ENCODE results near the gene RTKN2. TPM values are rescaled to one million over a fixed set of nuclear protein-coding genes. Genes with fewer than 3 reads are reported as not detected.

RTKN2 gene
- total and polyA plus RNA-seq, 4 donors = 0.05 to 0.93 (median 0.17) TPM; not detected in 1

DNA sequence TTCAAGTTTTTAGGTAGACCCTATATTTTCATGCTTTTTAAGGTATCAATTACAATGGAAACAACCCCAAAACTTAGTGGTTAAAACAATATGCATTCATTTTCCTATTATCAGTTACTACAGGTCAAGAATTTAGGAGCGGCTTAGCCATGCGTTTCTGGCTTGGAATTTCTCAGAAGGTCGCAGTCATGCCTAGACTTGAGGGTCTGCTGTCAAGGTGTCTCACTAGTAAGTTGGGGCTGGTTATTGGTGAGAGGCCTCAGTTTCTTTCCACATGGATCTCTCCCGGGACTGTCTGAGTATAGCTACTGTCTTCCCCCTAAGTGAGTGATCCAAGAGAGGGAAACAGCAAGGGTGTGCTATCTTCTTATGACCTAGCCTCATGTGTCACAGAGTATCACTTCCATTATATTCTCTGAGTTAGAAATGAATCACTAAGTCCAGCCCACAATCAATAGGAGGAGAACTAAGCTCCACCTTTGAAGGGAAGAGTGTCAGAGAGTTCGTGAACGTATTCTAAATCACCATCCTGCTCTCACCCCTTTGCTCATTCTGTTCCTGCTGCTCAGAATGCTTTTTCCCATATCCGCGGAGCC lies 80.5 kb downstream of the RTKN2 start:
- no peaks in the 10 kb centered on the region for H3K9me3 ChIP-seq (ENCODE audit: control insufficient read depth in 4 of 4, low read length in 3 of 4)
- H3K36me3 ChIP-seq (ENCODE audit: control insufficient read depth in 4 of 4, insufficient read depth in 3 of 4, low read depth in 1 of 4, low read length in 3 of 4) = no peaks in the 10 kb centered on the region
- no peak for DNase-seq (ENCODE audit: low spot score)
- TF ChIP-seq JUND (IDR thresholded peaks at IDR 0.05) (no peak), HNF4G (IDR thresholded peaks at IDR 0.05) (no peak), FOXA1 (IDR thresholded peaks at IDR 0.05) (no peak), NR2F2 (IDR thresholded peaks at IDR 0.05) (no peak), RAD21 (IDR thresholded peaks at IDR 0.05) (no peak), FOXA2 (IDR thresholded peaks at IDR 0.05) (no peak), TAF1 (conservative IDR thresholded peaks at IDR 0.05) (no peak), HNF4A (conservative IDR thresholded peaks at IDR 0.05) (no peak)
- TF ChIP-seq, protein P1, sequence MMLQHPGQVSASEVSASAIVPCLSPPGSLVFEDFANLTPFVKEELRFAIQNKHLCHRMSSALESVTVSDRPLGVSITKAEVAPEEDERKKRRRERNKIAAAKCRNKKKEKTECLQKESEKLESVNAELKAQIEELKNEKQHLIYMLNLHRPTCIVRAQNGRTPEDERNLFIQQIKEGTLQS (IDR thresholded peaks at IDR 0.05) = no peak
- TF ChIP-seq, protein P2, sequence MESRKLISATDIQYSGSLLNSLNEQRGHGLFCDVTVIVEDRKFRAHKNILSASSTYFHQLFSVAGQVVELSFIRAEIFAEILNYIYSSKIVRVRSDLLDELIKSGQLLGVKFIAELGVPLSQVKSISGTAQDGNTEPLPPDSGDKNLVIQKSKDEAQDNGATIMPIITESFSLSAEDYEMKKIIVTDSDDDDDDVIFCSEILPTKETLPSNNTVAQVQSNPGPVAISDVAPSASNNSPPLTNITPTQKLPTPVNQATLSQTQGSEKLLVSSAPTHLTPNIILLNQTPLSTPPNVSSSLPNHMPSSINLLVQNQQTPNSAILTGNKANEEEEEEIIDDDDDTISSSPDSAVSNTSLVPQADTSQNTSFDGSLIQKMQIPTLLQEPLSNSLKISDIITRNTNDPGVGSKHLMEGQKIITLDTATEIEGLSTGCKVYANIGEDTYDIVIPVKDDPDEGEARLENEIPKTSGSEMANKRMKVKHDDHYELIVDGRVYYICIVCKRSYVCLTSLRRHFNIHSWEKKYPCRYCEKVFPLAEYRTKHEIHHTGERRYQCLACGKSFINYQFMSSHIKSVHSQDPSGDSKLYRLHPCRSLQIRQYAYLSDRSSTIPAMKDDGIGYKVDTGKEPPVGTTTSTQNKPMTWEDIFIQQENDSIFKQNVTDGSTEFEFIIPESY (IDR thresholded peaks at IDR 0.05) = no peak
- TF ChIP-seq, protein P3, sequence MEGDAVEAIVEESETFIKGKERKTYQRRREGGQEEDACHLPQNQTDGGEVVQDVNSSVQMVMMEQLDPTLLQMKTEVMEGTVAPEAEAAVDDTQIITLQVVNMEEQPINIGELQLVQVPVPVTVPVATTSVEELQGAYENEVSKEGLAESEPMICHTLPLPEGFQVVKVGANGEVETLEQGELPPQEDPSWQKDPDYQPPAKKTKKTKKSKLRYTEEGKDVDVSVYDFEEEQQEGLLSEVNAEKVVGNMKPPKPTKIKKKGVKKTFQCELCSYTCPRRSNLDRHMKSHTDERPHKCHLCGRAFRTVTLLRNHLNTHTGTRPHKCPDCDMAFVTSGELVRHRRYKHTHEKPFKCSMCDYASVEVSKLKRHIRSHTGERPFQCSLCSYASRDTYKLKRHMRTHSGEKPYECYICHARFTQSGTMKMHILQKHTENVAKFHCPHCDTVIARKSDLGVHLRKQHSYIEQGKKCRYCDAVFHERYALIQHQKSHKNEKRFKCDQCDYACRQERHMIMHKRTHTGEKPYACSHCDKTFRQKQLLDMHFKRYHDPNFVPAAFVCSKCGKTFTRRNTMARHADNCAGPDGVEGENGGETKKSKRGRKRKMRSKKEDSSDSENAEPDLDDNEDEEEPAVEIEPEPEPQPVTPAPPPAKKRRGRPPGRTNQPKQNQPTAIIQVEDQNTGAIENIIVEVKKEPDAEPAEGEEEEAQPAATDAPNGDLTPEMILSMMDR (IDR thresholded peaks at IDR 0.05; ENCODE audit: low read depth, low read length, missing input control) = no peak
- TF ChIP-seq, protein P4, sequence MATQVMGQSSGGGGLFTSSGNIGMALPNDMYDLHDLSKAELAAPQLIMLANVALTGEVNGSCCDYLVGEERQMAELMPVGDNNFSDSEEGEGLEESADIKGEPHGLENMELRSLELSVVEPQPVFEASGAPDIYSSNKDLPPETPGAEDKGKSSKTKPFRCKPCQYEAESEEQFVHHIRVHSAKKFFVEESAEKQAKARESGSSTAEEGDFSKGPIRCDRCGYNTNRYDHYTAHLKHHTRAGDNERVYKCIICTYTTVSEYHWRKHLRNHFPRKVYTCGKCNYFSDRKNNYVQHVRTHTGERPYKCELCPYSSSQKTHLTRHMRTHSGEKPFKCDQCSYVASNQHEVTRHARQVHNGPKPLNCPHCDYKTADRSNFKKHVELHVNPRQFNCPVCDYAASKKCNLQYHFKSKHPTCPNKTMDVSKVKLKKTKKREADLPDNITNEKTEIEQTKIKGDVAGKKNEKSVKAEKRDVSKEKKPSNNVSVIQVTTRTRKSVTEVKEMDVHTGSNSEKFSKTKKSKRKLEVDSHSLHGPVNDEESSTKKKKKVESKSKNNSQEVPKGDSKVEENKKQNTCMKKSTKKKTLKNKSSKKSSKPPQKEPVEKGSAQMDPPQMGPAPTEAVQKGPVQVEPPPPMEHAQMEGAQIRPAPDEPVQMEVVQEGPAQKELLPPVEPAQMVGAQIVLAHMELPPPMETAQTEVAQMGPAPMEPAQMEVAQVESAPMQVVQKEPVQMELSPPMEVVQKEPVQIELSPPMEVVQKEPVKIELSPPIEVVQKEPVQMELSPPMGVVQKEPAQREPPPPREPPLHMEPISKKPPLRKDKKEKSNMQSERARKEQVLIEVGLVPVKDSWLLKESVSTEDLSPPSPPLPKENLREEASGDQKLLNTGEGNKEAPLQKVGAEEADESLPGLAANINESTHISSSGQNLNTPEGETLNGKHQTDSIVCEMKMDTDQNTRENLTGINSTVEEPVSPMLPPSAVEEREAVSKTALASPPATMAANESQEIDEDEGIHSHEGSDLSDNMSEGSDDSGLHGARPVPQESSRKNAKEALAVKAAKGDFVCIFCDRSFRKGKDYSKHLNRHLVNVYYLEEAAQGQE (IDR thresholded peaks at IDR 0.05) = no peak
- H3K9ac ChIP-seq (ENCODE audit: low read depth in 1 of 2, low read length in 2 of 2) = no peak overlapping the region
- H3K27ac ChIP-seq (ENCODE audit: low read depth in 1 of 2, low read length in 2 of 2) = no peak overlapping the region
- H3K27me3 ChIP-seq (ENCODE audit: control insufficient read depth in 4 of 4, insufficient read depth in 4 of 4, low read length in 3 of 4) = no peaks in the 10 kb centered on the region
- no peak overlapping the region for H3K4me3 ChIP-seq (ENCODE audit: low read depth in 1 of 3, low read length in 3 of 3)
- WGBS = 96% methylated on average over 8 of the region's 8 CpGs
- H3K4me1 ChIP-seq (ENCODE audit: control insufficient read depth in 4 of 4, insufficient read depth in 4 of 4, low read length in 3 of 4) = no peaks in the 10 kb centered on the region

DNA sequence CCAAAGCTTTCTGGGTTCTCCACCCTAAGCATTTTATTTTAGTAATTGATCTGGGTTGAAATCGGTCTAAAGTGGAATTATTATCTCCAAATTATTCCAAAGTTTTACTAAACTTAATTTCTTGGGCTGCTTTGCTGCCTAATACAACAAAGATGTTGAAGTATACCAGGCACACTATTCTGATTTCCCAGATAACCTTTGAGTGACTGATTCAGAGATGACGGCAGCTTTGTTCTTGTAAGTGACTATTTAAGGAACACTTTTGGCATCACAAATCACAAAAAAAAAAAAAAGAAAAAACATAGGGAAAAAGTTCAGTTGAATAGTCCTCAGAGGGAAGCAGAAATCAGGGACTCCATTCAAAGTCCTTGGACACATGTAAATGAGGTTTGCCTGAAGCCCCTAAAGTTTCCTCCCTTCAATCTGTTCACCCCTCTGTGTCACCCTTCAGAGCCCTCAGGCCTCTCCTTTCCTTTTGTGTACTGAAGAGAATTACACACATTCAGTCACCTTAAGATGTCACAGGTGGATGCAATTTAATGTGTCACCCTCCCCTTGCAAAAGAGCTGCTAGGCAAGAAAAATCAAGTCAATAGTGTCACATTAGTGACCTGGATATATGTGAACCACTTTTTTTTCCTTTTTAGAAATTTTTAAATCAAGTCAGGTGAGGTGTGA lies 81.5 kb downstream of the RTKN2 start:
- Histone ChIP-seq H3K9ac (ENCODE audit: low read depth in 1 of 2, low read length in 2 of 2) (no peak overlapping the region), H3K9me3 (ENCODE audit: control insufficient read depth in 4 of 4, low read length in 3 of 4) (no peaks in the 10 kb centered on the region), H3K4me1 (ENCODE audit: control insufficient read depth in 4 of 4, insufficient read depth in 4 of 4, low read length in 3 of 4) (no peaks in the 10 kb centered on the region), H3K4me3 (ENCODE audit: low read depth in 1 of 3, low read length in 3 of 3) (no peak overlapping the region), H3K36me3 (ENCODE audit: control insufficient read depth in 4 of 4, insufficient read depth in 3 of 4, low read depth in 1 of 4, low read length in 3 of 4) (no peaks in the 10 kb centered on the region), H3K27ac (ENCODE audit: low read depth in 1 of 2, low read length in 2 of 2) (no peak overlapping the region), H3K27me3 (ENCODE audit: control insufficient read depth in 4 of 4, insufficient read depth in 4 of 4, low read length in 3 of 4) (no peaks in the 10 kb centered on the region)
- DNase-seq (ENCODE audit: low spot score) = no peak
- WGBS = 84% methylated on average over 2 of the region's 2 CpGs
- no peak for TF ChIP-seq YY1 (IDR thresholded peaks at IDR 0.05)
- no peak for TF ChIP-seq FOXA1 (IDR thresholded peaks at IDR 0.05)
- TF ChIP-seq, protein P3 (IDR thresholded peaks at IDR 0.05; ENCODE audit: low read depth, low read length, missing input control) = no peak
- TF ChIP-seq JUND (IDR thresholded peaks at IDR 0.05) = no peak
- no peak for TF ChIP-seq TAF1 (conservative IDR thresholded peaks at IDR 0.05)
- no peak for TF ChIP-seq NR2F2 (IDR thresholded peaks at IDR 0.05)
- TF ChIP-seq, protein P4 (IDR thresholded peaks at IDR 0.05) = no peak
- TF ChIP-seq RXRA (IDR thresholded peaks at IDR 0.05) = no peak
- TF ChIP-seq, protein P5, sequence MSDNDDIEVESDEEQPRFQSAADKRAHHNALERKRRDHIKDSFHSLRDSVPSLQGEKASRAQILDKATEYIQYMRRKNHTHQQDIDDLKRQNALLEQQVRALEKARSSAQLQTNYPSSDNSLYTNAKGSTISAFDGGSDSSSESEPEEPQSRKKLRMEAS (IDR thresholded peaks at IDR 0.05) = no peak
- no peak for TF ChIP-seq HNF4G (IDR thresholded peaks at IDR 0.05)
- no peak for TF ChIP-seq SP1 (IDR thresholded peaks at IDR 0.05)

Measured in liver (tissue), 9 donors.